ENCODE data around the gene AANAT.
A peak's percentile ranks its signal among the peaks of the same experiment; 100 is the strongest.
"Not testable (repeated sequence)": the region's sequence is repeated elsewhere in the genome, so short reads cannot be mapped to it uniquely, and the experiment has no call there.

The AANAT gene

DNA sequence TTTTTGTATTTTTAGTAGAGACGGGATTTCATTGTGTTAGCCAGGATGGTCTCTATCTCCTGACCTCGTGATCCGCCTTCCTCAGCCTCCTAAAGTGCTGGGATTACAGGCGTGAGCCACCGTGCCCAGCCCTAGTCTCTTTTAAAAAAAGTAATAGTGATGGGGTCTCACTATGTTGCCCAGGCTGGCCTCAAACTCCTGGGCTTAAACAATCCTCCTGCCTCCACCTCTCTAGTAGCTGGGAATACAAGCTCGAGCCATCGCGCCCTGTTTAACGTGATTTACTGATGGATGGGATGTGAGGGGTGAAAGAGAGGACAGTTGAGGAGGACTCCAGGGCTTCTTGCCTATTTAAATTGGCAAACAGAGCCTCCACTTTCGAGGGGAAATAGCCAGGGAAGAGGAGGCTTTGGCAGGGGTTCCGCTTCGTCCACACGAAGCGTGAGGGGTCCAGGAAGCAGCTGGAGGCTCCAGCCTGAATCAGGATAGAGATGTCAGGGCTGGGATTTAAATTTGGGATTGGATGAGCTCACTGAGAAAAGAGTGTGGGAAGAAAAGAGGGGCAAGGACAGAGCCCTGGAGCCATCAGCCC, 41.2 kb downstream of the AANAT start:
- DNase-seq (ENCODE audit: low spot score) = not testable (repeated sequence)

GRCh38 chr17:76510831-76511244, 43.4 kb downstream of the AANAT start:
- no peak for DNase-seq (ENCODE audit: low spot score)

- no peak for DNase-seq (ENCODE audit: low spot score)
Measured at GRCh38 chr17:76511668-76512365, 44.4 kb downstream of the AANAT start.

DNA sequence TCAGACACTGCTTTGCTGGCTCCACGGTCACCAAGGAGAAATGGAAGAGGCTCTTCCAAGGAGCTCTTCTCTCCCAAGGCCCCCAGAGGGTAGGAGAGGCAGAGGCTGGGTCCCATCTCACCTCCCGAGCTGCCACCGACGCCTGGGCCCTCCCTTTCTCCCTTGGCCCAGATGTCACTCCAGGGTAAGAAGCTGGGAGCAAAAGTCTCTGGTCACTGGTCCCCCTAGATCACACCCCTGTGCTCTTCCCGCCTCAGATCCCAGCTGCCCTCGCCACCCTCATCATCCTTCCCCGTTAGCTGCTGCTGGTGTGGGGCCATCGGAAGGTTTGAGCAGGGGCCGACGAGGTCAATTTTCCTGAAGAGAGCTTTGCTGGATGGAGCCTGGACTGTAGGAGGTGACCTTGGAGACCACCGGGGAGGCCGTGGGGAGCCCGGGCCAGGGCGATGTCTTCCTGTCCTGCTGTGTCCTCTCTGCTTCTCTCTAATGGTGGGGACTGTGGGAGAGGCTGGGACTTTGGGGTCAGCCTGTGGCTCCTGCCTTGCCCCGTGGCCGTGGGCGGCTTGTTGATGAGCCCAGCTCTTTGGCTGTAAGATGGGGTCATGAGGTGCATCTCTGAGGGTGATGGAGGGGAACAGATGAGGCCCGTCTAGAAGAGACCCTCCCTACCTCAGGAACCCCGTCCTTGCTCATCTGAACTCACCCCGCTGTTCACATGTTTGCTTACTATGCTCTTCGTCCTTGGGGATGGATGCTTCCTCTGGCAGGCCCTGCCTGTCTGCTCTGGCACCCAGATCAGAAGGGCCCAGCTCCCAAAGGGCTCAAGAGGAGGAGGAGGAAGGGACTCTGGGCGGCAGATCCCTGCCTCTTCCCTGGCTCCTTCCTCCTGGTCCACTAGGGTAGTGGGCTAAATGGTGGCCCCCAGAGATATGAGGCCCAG, 45.2 kb downstream of the AANAT start:
- DNase-seq (ENCODE audit: low spot score) = no peak

GRCh38 chr17:76513306-76513692, 45.9 kb downstream of the AANAT start:
- no peak for DNase-seq (ENCODE audit: low spot score)

DNA sequence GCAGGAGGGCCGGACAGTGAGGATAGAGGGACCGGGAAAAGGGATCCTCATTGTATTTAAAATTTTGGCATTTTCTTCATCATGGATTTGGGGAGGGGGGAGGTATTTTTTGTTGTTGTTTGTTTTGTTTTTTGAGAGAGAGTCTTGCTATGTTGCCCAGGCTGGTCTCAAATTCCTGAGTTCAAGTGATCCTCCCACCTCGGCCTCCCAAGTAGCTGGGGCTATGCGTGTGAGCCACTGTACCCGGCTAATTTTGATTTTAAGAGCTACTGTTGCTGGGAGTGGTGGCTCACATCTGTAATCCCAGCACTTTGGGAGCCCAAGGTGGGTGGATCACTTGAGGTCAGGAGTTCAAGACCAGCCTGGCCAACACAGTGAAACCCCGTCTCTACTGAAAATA, 47.0 kb downstream of the AANAT start:
- not testable (repeated sequence) for DNase-seq (ENCODE audit: low spot score)

DNA sequence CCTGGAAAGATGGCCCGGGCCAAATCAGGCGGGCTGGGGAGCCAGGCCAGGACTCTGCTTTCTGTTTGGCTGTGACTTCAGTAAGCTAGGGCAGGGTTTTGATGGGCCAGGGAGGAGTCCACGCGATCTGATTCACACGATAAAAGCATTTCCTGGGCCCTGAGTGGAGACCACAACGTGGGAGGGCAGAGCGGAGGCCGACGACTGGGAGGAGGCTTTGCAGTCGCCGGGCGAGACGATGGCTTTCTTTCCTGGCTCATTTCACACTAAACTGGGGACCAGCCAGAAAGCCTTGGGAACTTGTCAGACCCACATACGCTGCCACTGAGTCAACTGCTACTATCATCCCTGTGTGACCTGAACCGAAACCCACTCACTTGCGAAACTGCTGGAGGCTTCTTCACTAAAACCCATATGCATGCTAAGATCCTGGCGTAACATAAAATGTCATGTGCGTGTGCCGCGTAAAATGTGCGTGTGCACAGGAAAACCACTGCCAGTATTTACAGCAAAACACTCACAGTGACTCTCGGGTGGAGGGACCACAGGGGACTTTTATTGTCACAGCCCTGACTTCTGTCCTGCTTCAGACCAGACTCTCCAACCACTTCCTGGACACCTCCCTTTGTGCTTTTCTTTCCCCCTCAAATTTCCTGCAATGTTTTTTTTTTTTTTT, 48.0 kb downstream of the AANAT start:
- peak; percentile 62 for DNase-seq (ENCODE audit: low spot score)

DNA sequence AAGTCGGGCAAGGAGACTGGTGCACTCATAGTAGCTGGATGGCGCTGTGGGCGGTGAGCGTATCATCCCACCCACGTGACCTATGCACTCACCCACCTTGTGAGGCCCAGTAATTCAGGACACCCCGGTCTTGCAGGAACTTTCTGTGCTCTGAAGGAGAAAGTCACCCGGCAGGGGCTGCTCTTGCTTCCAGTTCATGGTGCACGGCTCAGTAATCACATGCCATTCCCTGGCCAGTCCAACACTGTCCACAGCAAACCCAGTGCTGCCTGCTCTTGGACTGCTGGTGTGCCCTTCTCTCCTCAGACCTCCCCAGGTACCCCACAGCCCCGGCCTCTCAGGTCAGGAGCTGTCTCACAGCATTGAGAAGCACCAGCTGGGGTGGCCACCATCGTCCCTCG, 50.2 kb downstream of the AANAT start:
- DNase-seq (ENCODE audit: low spot score) = no peak

- no peak for DNase-seq (ENCODE audit: low spot score)
Measured at GRCh38 chr17:76519048-76519966, 51.9 kb downstream of the AANAT start.

Measured in Ammon's horn (tissue), 1 donor.